Neural crest cell (in vitro differentiated cells): Measurements from ENCODE around the gene MYB. TPM values are rescaled to one million over a fixed set of nuclear protein-coding genes. Genes with fewer than 3 reads are reported as not detected.

ENCODE experiments used
- DNase-seq: peaks from one replicate; pipeline ENCODE4 v3.0.0; 2021; ENCODE audit warnings: low read depth, mixed read lengths, low spot score
- H3K27ac Mint-ChIP-seq: one replicate; pipeline ENCODE4 v1.8.0; 2021; ENCODE audit warnings: mild to moderate bottlenecking, mixed read lengths; ENCODE audit not compliant: unreplicated experiment
- H3K27me3 Mint-ChIP-seq: 2 replicates; pipeline ENCODE4 v1.8.0; 2021; ENCODE audit warnings: low read depth, mild to moderate bottlenecking, mixed read lengths
- H3K36me3 Mint-ChIP-seq: 2 replicates; pipeline ENCODE4 v1.8.0; 2021; ENCODE audit warnings: low read depth, mild to moderate bottlenecking, mixed read lengths
- H3K4me1 Mint-ChIP-seq: 2 replicates; pipeline ENCODE4 v1.8.0; 2021; ENCODE audit warnings: mixed read lengths
- H3K4me3 Mint-ChIP-seq: one replicate; pipeline ENCODE4 v1.8.0; 2021; ENCODE audit warnings: mild to moderate bottlenecking, mixed read lengths
- H3K9me3 Mint-ChIP-seq: 2 replicates; pipeline ENCODE4 v1.8.0; 2021; ENCODE audit warnings: mixed read lengths
- long read RNA-seq: library from polyadenylated mRNA; unstranded; transcript quantifications from one replicate; pipeline ENCODE4 v2.0.0, GENCODE V29; 2020
- total RNA-seq: library from RNA; stranded (reverse); gene quantifications from 2 replicates; pipeline ENCODE4 v1.2.1, GENCODE V29; 2021
- TF ChIP-seq, protein P1 (sequence below): fragments of 200-600 bp; sonication (generic); conservative IDR thresholded peaks from 2 replicates; pipeline ENCODE4 v1.5.0; 2021; ENCODE audit warnings: antibody characterized with exemption, mild to moderate bottlenecking

Gene MYB
- total RNA-seq, result 6.8 and 8.1 TPM in 2 replicates
- long read RNA-seq, result 0 reads

DNA sequence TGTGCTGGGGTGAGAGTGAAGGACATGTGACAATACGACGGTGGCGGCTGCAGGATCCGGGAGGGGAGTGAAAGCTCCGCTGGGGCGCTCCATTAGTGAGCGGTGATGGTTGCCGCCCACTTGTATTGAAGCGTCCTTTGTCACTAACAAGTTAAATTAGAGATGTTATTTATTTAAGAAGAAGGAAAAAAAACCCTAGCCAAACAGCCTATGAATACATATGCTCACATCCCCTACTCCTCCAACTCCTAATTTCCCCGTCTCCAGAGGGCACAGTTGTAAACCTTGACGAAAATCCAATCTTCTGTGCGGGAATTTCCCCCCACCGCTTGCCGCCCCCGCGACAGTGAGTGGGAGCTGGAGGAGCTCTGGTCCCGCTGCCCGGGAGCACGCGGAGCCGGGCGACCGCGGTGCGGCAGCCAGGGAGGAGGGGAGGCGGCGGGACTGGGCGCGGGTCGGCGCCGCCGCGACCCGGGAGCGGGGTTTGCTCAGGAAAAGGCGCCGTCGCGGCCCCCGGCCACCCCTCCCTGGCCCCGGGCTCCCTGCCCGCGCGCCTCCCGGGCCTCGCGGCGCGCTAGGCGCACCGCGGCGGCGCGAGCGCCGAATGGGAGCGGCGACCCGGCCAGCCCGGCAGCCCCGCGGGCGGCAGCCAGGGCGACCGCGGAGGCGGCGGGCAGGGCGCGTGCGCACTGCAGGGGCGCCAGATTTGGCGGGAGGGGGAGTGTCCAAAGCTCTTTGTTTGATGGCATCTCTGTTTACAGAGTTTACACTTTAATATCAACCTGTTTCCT is at the start of gene MYB:
Gene MYB, plus strand, starts transcription at position 767 of the 791 bp plus-strand sequence. CDS start 206 bp downstream, outside the sequence.
- peaks cover 52% of the 10 kb centered on the region for H3K27me3 Mint-ChIP-seq
- peak within 1 kb of the TSS; percentile 78 for H3K27ac Mint-ChIP-seq
- no peaks in the 10 kb centered on the region for H3K9me3 Mint-ChIP-seq
- H3K4me3 Mint-ChIP-seq, result peak within 1 kb of the TSS; percentile 96
- peaks cover 18% of the 10 kb centered on the region for H3K4me1 Mint-ChIP-seq
- peak; percentile 65 for DNase-seq
- TF ChIP-seq, protein P1, sequence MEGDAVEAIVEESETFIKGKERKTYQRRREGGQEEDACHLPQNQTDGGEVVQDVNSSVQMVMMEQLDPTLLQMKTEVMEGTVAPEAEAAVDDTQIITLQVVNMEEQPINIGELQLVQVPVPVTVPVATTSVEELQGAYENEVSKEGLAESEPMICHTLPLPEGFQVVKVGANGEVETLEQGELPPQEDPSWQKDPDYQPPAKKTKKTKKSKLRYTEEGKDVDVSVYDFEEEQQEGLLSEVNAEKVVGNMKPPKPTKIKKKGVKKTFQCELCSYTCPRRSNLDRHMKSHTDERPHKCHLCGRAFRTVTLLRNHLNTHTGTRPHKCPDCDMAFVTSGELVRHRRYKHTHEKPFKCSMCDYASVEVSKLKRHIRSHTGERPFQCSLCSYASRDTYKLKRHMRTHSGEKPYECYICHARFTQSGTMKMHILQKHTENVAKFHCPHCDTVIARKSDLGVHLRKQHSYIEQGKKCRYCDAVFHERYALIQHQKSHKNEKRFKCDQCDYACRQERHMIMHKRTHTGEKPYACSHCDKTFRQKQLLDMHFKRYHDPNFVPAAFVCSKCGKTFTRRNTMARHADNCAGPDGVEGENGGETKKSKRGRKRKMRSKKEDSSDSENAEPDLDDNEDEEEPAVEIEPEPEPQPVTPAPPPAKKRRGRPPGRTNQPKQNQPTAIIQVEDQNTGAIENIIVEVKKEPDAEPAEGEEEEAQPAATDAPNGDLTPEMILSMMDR, result no peak
- H3K36me3 Mint-ChIP-seq, result peaks cover 2% of the 10 kb centered on the region

DNA sequence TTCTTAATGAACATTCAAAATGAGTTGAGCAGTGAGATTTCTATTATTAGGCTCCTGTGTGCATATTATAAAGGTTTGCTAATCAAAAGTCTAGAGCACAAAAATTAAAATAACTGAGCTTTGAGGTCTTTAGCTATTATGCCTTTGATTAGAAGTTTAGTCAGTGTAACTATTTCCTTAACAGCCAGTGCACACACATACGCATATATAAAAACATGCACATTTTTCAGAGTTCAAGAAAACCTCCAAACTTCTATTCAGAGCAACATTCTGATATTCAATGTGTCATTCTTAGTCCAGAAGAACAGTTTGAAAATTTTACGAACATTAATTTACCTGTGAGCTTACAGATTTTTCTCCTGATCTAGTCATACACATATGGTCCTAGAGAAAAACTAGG is 48.3 kb upstream of the MYB start:
- TF ChIP-seq, protein P1, result no peak
- Mint-ChIP-seq H3K36me3 (no peaks in the 10 kb centered on the region), H3K4me3 (no peak overlapping the region), H3K9me3 (no peaks in the 10 kb centered on the region), H3K27ac (no peak overlapping the region), H3K27me3 (no peaks in the 10 kb centered on the region), H3K4me1 (no peaks in the 10 kb centered on the region)
- DNase-seq, result no peak

DNA sequence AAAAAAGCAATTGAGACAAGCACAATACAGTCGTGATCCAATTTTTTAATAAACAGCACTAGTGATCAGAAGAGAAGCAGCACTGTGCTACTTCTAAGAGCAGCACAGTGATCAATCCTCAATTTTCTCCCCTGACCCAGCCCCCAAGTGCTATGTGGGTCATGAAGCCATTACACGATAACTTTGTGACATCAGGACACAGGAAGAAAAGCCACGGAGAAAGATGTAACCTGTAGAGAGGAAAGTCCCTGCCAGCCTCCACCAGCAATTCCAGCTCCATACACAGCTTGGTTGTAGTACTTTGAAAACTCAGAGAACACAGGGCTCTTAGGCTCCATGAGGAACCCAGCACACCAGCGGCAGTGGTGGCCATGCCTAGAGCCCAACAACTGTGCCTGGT is 45.3 kb upstream of the MYB start:
- H3K27ac Mint-ChIP-seq, result no peak overlapping the region
- no peaks in the 10 kb centered on the region for H3K27me3 Mint-ChIP-seq
- no peaks in the 10 kb centered on the region for H3K36me3 Mint-ChIP-seq
- TF ChIP-seq, protein P1, result no peak
- no peaks in the 10 kb centered on the region for H3K4me1 Mint-ChIP-seq
- no peak overlapping the region for H3K4me3 Mint-ChIP-seq
- no peaks in the 10 kb centered on the region for H3K9me3 Mint-ChIP-seq
- no peak for DNase-seq

DNA sequence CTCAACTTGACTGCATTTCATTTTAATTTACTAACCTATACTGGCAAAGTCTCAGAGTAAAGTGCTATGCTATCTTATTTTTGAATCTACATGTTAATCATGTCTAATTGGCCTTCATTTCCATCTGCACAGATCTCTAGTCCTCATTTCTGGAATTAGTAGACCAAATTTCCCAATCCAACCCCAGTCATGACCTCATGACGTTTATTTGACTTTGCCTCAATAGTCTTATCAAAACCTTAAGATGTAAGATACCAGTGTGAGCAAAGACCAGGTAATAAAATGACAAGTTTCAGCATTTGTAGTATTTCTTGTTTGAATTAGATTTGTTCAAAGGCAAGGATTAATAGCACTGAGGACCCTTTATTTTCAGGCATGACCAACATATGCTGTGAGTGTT is 43.3 kb upstream of the MYB start:
- Mint-ChIP-seq H3K27me3 (no peaks in the 10 kb centered on the region), H3K4me3 (no peak overlapping the region), H3K36me3 (no peaks in the 10 kb centered on the region), H3K9me3 (no peaks in the 10 kb centered on the region), H3K4me1 (no peaks in the 10 kb centered on the region), H3K27ac (no peak overlapping the region)
- no peak for DNase-seq
- TF ChIP-seq, protein P1, result no peak

DNA sequence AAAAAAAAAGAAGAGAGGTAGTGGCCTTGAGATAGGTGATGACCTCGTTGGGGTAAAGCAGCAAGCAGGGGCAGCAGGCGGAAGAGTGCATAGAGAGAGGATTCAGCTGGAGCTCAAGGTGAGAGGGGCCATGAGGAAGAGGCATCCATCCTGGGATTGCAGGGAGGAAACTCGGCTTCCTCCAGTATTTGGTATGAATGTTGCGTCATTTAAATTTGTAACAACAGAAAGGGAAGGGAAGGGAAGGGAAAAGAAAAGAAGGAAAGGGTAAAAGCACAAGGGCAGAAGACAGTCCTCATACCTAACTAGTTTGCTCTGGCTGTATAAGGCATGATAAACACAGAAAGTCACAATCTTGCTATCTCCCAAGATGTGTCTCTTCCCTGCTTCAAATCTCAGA is 39.9 kb upstream of the MYB start:
- DNase-seq, result no peak
- H3K4me3 Mint-ChIP-seq, result no peak overlapping the region
- H3K9me3 Mint-ChIP-seq, result no peaks in the 10 kb centered on the region
- TF ChIP-seq, protein P1, result no peak
- peak overlapping the region; percentile 32 for H3K27ac Mint-ChIP-seq
- no peaks in the 10 kb centered on the region for H3K36me3 Mint-ChIP-seq
- H3K27me3 Mint-ChIP-seq, result no peaks in the 10 kb centered on the region
- H3K4me1 Mint-ChIP-seq, result no peaks in the 10 kb centered on the region
